ENCODE data around the gene IGFBP5. TPM values are rescaled to one million over a fixed set of nuclear protein-coding genes. Genes with fewer than 3 reads are reported as not detected.
A peak's percentile ranks its signal among the peaks of the same experiment; 100 is the strongest.

The IGFBP5 gene
- total RNA-seq, 2 donors from 2014 or later = 162 to 319 TPM

DNA sequence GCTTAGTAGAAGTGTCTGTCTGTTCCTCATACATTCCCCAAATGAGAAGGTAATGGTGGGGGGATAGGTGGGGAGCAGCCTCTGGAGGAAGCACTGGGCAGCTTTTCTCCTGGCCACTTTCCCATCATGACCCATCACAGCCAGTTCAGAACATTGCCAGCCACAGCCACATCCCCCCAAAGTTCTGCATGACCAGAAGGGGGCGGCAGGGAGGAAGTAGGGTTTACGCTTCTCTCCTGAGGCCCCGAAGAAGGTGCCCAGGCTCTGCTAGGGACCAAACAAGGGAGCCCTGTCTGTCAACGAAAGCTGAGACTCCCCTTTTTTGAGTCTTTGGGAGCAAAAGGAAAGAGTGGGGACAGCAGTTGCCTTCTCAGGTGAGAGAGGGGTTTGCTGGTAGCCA lies 7.7 kb downstream of the IGFBP5 start:
- Histone ChIP-seq H3K4me1 (replicated peaks) (peaks cover 3% of the 10 kb centered on the region), H3K36me3 (no peaks in the 10 kb centered on the region), H3K9me3 (no peaks in the 10 kb centered on the region), H3K27ac (no peak overlapping the region), H3K27me3 (replicated peaks; ENCODE audit: insufficient read depth) (no peaks in the 10 kb centered on the region), H3K4me3 (no peak overlapping the region)
- intact Hi-C loops (cut with DNase I) = no loop called here
- WGBS = 67% methylated on average over 4 of the region's 4 CpGs
- TF ChIP-seq POLR2A (IDR thresholded peaks at IDR 0.05) (no peak), POLR2AphosphoS5 (IDR thresholded peaks at IDR 0.05) (no peak)
- TF ChIP-seq, protein P1, sequence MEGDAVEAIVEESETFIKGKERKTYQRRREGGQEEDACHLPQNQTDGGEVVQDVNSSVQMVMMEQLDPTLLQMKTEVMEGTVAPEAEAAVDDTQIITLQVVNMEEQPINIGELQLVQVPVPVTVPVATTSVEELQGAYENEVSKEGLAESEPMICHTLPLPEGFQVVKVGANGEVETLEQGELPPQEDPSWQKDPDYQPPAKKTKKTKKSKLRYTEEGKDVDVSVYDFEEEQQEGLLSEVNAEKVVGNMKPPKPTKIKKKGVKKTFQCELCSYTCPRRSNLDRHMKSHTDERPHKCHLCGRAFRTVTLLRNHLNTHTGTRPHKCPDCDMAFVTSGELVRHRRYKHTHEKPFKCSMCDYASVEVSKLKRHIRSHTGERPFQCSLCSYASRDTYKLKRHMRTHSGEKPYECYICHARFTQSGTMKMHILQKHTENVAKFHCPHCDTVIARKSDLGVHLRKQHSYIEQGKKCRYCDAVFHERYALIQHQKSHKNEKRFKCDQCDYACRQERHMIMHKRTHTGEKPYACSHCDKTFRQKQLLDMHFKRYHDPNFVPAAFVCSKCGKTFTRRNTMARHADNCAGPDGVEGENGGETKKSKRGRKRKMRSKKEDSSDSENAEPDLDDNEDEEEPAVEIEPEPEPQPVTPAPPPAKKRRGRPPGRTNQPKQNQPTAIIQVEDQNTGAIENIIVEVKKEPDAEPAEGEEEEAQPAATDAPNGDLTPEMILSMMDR (IDR thresholded peaks at IDR 0.05) = no peak
- DNase-seq (ENCODE audit: low spot score) = no peak

DNA sequence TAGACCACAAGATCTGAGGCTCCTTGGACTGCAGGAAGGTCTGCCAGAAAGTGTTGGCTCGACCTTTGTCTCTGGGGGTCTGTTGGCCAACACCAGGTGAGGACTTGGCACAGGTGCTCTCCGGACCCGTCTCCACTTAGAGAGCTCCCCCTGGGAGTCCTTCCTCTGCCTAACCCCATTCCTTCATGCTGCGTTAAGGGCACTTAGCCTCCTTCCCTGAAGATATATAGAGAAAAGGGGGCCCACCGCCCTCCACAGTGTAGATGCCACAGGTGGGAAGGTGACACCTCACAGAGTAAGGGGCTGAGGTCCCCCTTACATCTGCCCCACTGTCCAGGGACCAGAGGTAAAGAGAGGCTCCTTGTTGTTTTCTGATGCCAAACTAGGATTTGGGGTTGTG lies 8.2 kb downstream of the IGFBP5 start:
- H3K9me3 ChIP-seq = no peaks in the 10 kb centered on the region
- intact Hi-C loops (cut with DNase I) = no loop called here
- no peak for TF ChIP-seq POLR2AphosphoS5 (IDR thresholded peaks at IDR 0.05)
- TF ChIP-seq POLR2A (IDR thresholded peaks at IDR 0.05) = no peak
- TF ChIP-seq, protein P1 (IDR thresholded peaks at IDR 0.05) = no peak
- no peak overlapping the region for H3K27ac ChIP-seq
- H3K4me3 ChIP-seq = no peak overlapping the region
- DNase-seq (ENCODE audit: low spot score) = no peak
- H3K36me3 ChIP-seq = no peaks in the 10 kb centered on the region
- WGBS = 83% methylated on average over 5 of the region's 5 CpGs
- no peaks in the 10 kb centered on the region for H3K27me3 ChIP-seq (replicated peaks; ENCODE audit: insufficient read depth)
- H3K4me1 ChIP-seq (replicated peaks) = peaks cover 3% of the 10 kb centered on the region

DNA sequence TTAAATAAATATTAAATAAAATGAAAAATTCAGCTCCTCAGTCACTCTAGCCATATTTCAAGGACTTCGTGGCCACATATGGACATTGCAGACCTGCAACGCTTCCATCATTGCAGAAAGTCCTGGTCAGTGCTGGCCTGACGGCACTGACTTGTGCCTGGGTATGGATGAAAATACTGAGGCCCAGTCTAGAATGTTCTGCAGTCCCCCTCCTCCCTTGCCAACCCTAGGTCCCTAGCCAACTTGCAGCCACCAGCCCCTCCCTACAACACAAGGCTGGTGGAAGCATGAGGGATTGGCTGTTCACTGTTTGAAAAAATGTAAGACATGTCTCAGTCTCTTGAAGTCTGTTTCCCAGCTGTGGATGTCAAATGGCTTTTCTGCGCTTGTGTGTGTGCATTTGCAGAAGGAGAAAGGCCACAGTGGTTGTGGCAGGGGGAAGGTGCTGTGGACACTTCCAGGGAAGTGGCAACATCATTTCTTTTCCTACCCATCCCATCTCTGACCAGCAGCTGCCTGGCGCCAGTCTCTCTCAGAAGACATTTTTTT lies 9.9 kb downstream of the IGFBP5 start:
- WGBS = 79% methylated on average over 5 of the region's 5 CpGs
- no peak overlapping the region for H3K4me3 ChIP-seq
- no peaks in the 10 kb centered on the region for H3K36me3 ChIP-seq
- no peak overlapping the region for H3K27ac ChIP-seq
- H3K9me3 ChIP-seq = no peaks in the 10 kb centered on the region
- intact Hi-C loops (cut with DNase I) = no loop called here
- no peak for TF ChIP-seq POLR2A (IDR thresholded peaks at IDR 0.05)
- no peak for DNase-seq (ENCODE audit: low spot score)
- peaks cover 3% of the 10 kb centered on the region for H3K4me1 ChIP-seq (replicated peaks)
- no peaks in the 10 kb centered on the region for H3K27me3 ChIP-seq (replicated peaks; ENCODE audit: insufficient read depth)

DNA sequence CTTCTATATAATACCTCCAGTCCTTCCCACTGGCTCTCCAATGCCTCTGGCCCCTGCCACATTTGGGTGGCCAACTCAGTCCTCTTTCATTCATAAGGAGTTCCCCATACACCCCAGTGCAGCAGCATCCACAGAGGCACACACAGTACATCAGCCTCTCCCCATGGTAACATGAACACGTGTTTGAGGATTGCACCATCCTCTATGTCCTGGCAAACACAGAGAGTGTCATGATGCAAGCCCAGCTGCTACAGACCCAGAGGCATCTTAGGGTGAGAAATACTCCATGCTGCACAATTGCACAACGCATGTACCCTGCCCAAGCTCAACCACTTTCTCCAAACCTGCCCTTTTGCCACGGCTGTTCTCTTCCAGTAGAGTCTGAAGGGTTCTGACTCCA lies 11.5 kb downstream of the IGFBP5 start:
- 67% methylated on average over 3 of the region's 3 CpGs for WGBS
- Histone ChIP-seq H3K4me3 (no peak overlapping the region), H3K27me3 (replicated peaks; ENCODE audit: insufficient read depth) (no peaks in the 10 kb centered on the region), H3K36me3 (no peaks in the 10 kb centered on the region), H3K27ac (no peak overlapping the region), H3K4me1 (replicated peaks) (peaks cover 2% of the 10 kb centered on the region), H3K9me3 (no peaks in the 10 kb centered on the region)
- DNase-seq (ENCODE audit: low spot score) = no peak
- TF ChIP-seq POLR2A (IDR thresholded peaks at IDR 0.05) = no peak
- TF ChIP-seq POLR2AphosphoS5 (IDR thresholded peaks at IDR 0.05) = peak; percentile 31
- intact Hi-C loops (cut with DNase I) = loop anchor here (5.0 kb wide), 1 partner anchor 1073 kb away; no protein-coding TSS in a partner anchor

DNA sequence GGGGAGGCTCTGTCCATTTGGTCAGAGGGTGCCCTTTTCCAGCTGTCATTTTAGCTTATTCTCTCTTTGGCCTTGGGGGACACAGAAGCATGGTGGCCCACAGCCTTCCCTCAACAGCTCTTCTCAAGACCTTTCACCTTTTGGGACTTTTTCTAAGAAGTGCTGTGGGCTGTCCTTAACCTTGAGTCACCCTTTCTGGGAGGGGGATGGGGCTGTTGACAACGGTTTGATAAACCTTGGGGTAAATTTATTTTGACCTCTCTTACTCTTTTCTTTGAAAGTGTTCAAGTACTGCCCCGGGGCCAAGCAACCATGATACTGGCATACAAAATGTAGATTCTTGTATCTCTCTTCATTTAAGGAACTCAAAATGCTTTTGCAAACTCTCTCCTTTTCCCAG lies 13.7 kb downstream of the IGFBP5 start:
- Histone ChIP-seq H3K27ac (no peak overlapping the region), H3K9me3 (no peaks in the 10 kb centered on the region), H3K27me3 (replicated peaks; ENCODE audit: insufficient read depth) (no peaks in the 10 kb centered on the region), H3K4me3 (no peak overlapping the region), H3K36me3 (no peaks in the 10 kb centered on the region), H3K4me1 (replicated peaks) (no peaks in the 10 kb centered on the region)
- intact Hi-C loops (cut with DNase I) = loop anchor here (5.0 kb wide), 1 partner anchor 1076 kb away; no protein-coding TSS in a partner anchor
- TF ChIP-seq, protein P1 (IDR thresholded peaks at IDR 0.05) = no peak
- TF ChIP-seq POLR2AphosphoS5 (IDR thresholded peaks at IDR 0.05) (no peak), POLR2A (IDR thresholded peaks at IDR 0.05) (no peak)
- no peak for DNase-seq (ENCODE audit: low spot score)
- 67% methylated on average over 2 of the region's 2 CpGs for WGBS

DNA sequence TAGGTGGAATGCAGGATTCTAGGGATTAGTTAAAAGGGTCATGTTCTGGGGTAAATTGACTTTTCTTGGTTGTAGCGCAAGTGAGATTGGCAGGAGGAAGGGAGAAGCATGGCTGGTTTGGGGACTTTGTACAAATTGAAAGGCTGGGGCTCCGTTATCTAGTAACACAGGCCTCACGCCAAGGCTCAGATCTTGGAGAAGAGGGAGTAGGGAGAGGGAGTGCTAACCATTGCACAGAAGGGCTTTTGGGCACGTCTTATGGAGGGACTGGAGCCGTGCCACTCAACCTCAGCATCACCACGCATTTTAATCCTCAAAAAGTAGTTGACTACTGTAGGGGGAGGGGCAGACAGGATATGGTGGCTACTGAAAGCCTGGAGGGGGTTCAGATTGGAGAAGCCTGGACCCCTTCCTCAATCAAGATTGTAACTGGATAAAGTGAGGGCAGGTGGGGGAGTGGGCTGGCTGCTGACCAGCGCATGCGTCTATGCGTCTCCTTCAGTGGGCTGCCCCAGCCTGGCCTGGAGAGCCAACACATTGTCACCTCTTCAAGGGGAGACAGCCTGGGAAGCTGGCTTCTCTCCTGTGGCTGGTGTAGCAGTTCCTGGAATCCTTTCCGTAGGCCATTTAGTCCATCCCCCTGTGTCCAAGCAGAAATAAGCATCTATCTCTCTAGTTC lies 14.3 kb downstream of the IGFBP5 start:
- intact Hi-C loops (cut with DNase I) = loop anchor here (5.0 kb wide), 1 partner anchor 1076 kb away; no protein-coding TSS in a partner anchor
- Histone ChIP-seq H3K27me3 (replicated peaks; ENCODE audit: insufficient read depth) (no peaks in the 10 kb centered on the region), H3K9me3 (no peaks in the 10 kb centered on the region), H3K36me3 (no peaks in the 10 kb centered on the region), H3K4me3 (no peak overlapping the region), H3K4me1 (replicated peaks) (no peaks in the 10 kb centered on the region), H3K27ac (no peak overlapping the region)
- TF ChIP-seq, protein P1 (IDR thresholded peaks at IDR 0.05) = no peak
- TF ChIP-seq POLR2A (IDR thresholded peaks at IDR 0.05) (no peak), POLR2AphosphoS5 (IDR thresholded peaks at IDR 0.05) (no peak)
- WGBS = 83% methylated on average over 10 of the region's 10 CpGs
- no peak for DNase-seq (ENCODE audit: low spot score)
